Measurements from ENCODE around the gene SCGB1C2. TPM values are rescaled to one million over a fixed set of nuclear protein-coding genes. Genes with fewer than 3 reads are reported as not detected.

The SCGB1C2 gene
- total and polyA plus RNA-seq, 2 donors (not counting 3 experiments of a cell fraction or from before 2014, with no cell fraction given): not detected

DNA sequence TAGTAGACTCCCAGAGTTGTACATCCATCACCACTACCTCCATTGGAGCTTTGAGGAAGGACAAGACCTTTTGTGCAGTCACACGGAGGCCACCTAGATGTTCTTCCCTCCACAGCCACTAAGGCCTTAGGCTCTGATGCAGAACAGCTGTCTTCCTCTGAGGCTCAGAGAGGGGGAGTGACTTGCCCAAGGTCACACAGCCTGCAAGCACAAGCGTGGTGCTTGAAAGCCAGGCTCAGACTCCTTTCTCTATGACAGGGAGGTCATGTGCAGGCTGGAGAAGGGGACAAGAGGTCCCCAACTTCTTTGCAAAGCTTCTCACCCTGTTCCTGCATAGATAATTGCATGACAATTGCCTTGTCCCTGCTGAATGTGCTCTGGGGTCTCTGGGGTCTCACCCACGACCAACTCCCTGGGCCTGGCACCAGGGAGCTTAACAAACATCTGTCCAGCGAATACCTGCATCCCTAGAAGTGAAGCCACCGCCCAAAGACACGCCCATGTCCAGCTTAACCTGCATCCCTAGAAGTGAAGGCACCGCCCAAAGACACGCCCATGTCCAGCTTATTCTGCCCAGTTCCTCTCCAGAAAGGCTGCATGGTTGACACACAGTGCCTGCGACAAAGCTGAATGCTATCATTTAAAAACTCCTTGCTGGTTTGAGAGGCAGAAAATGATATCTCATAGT is 12.7 kb downstream of the SCGB1C2 start:
- H3K36me3 ChIP-seq (ENCODE audit: control insufficient read depth in 2 of 2, extremely low read depth in 1 of 2, insufficient read depth in 2 of 2, low read length in 2 of 2): no peaks in the 10 kb centered on the region
- DNase-seq (ENCODE audit: low read depth, low spot score) (no peak), FAIRE-seq (no peak)
- H2AFZ ChIP-seq (ENCODE audit: low read depth, low read length): no peak overlapping the region
- H3K9me1 ChIP-seq (replicated peaks; ENCODE audit: control insufficient read depth, extremely low read depth, insufficient read depth, low read length): no peaks in the 10 kb centered on the region
- peaks cover 8% of the 10 kb centered on the region for H3K4me1 ChIP-seq (ENCODE audit: control insufficient read depth, extremely low read depth, insufficient read depth, low read length)
- H3K4me3 ChIP-seq (replicated peaks in 1 of 3; ENCODE audit: insufficient read depth in 1 of 3, low read depth in 1 of 3, low read length in 3 of 3): no peak overlapping the region
- no peak overlapping the region for H3K4me2 ChIP-seq (ENCODE audit: insufficient read depth, low read length)
- CTCF ChIA-PET: interaction anchor here (0.9 to 1.7 kb wide), 6 partner anchors 9 to 908 kb away, joined by 3 to 5 read pairs (median 4); no protein-coding TSS in a partner anchor
- dilution Hi-C loops (cut with MboI; ENCODE audit: extremely low pct_ligation_motif_present, low sequenced_read_pairs) (no loop called here), intact Hi-C loops (cut with micrococcal nuclease) (loop anchor here (5.0 kb wide), 1 partner anchor 552 kb away; no protein-coding TSS in a partner anchor)
- H3K79me2 ChIP-seq (ENCODE audit: control insufficient read depth, insufficient read depth, low read length): no peaks in the 10 kb centered on the region
- H3K27ac ChIP-seq (ENCODE audit: insufficient read depth, low read depth, low read length): no peak overlapping the region
- no peak overlapping the region for H3K9ac ChIP-seq (replicated peaks; ENCODE audit: extremely low read depth, insufficient read depth, low read length)
- H3K27me3 ChIP-seq (ENCODE audit: control insufficient read depth in 2 of 2, insufficient read depth in 2 of 2, low read length in 2 of 2): no peaks in the 10 kb centered on the region
- no TSS peak for BruUV-seq (replicated peaks)
- H3K9me3 ChIP-seq (replicated peaks; ENCODE audit: control insufficient read depth, insufficient read depth, low read length): no peaks in the 10 kb centered on the region
- no peaks in the 10 kb centered on the region for H4K20me1 ChIP-seq (replicated peaks; ENCODE audit: control insufficient read depth, extremely low read depth, insufficient read depth, low read length)
- POLR2A ChIA-PET: no interaction called here
- TF ChIP-seq POLR2A (IDR thresholded peaks at IDR 0.05; ENCODE audit: low read depth, low read length) (no peak), JUN (IDR thresholded peaks at IDR 0.05; ENCODE audit: borderline replicate concordance, insufficient read depth, insufficient read length, low read depth) (no peak), EZH2 (IDR thresholded peaks at IDR 0.05; ENCODE audit: borderline replicate concordance, low read depth, low read length, severe bottlenecking) (no peak), GATA2 (IDR thresholded peaks at IDR 0.05; ENCODE audit: insufficient read depth, insufficient read length, low read depth, low read length) (no peak), MYC (IDR thresholded peaks at IDR 0.05; ENCODE audit: low read depth, low read length) (no peak), CTCF (IDR thresholded peaks at IDR 0.05; ENCODE audit: extremely low read depth in 1 of 2, insufficient read depth in 1 of 2, low read depth in 1 of 2, low read length in 2 of 2) (no peak), FOS (IDR thresholded peaks at IDR 0.05; ENCODE audit: borderline replicate concordance, insufficient read depth, low read length) (no peak), POLR2AphosphoS5 (IDR thresholded peaks at IDR 0.05; ENCODE audit: insufficient read depth, low read depth, low read length) (no peak)
- TF ChIP-seq, protein P1, sequence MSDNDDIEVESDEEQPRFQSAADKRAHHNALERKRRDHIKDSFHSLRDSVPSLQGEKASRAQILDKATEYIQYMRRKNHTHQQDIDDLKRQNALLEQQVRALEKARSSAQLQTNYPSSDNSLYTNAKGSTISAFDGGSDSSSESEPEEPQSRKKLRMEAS (IDR thresholded peaks at IDR 0.05; ENCODE audit: insufficient read depth, insufficient read length): no peak
